Sigmoid colon (tissue), 7 donors: ENCODE data around the gene PTPRD. TPM values are rescaled to one million over a fixed set of nuclear protein-coding genes. Genes with fewer than 3 reads are reported as not detected.

ENCODE experiments used
- DNase-seq: peaks from one replicate; pipeline ENCODE4 v3.0.0-alpha.2; 2019
- H3K27ac ChIP-seq, 4 donors: fragments of 200-600 bp; sonication (generic); one replicate each; pipeline ENCODE4 v1.5.1; 2016 to 2019; ENCODE audit warnings: mild to moderate bottlenecking in 1 of 4
- H3K27me3 ChIP-seq, 3 donors: fragments of 200-600 bp; sonication (generic); one replicate each; pipeline ENCODE4 v1.5.1; 2019; ENCODE audit warnings: mild to moderate bottlenecking in 1 of 3
- H3K36me3 ChIP-seq, 4 donors: fragments of 200-600 bp; sonication (generic); one replicate each; pipeline ENCODE4 v1.5.1; 2016 to 2019
- H3K4me1 ChIP-seq, 4 donors: fragments of 200-600 bp; sonication (generic); one replicate each; pipeline ENCODE4 v1.5.1; 2017 to 2019
- H3K4me3 ChIP-seq, 4 donors: fragments of 200-600 bp; sonication (generic); one replicate each; pipeline ENCODE4 v1.5.1; 2017 to 2019; ENCODE audit warnings: mild to moderate bottlenecking in 2 of 4, moderate library complexity in 1 of 4
- H3K9me3 ChIP-seq, 4 donors: fragments of 200-600 bp in 3 of 4; sonication (generic) in 3 of 4; one replicate each; pipeline versions ENCODE4 v1.5.1 to v1.6.1; 2013 to 2019
- EP300 ChIP-seq, 4 donors: sonication (generic); formaldehyde crosslinking; IDR thresholded peaks; one replicate each; pipeline ENCODE4 v1.6.1; 2017; ENCODE audit warnings: antibody characterized with exemption in 4 of 4
- POLR2A ChIP-seq, 2 donors: fragments of 450-650 bp; IDR thresholded peaks; one replicate each; pipeline ENCODE4 v1.6.1; 2016; ENCODE audit warnings: antibody characterized with exemption in 2 of 2, mild to moderate bottlenecking in 2 of 2, moderate library complexity in 2 of 2
- POLR2AphosphoS5 ChIP-seq, 4 donors: sonication (generic); formaldehyde crosslinking; IDR thresholded peaks; one replicate each; pipeline ENCODE4 v1.6.1; 2017; ENCODE audit warnings: antibody characterized with exemption in 4 of 4
- WGBS, 2 donors: extraction: QIAGEN DNeasy Blood & Tissue Kit; methylation state at CpG; one replicate each; pipeline ENCODE4 v1.1.7; 2013; 5-methylcytosine and 5-hydroxymethylcytosine counted together
- intact Hi-C: fragments of 100-400 bp; cut with DNase I; formaldehyde crosslinking; loops from one replicate; pipeline ENCODE4 v1.15.1; 2023
- polyA plus RNA-seq, 3 donors: library from polyadenylated mRNA; stranded (reverse); fragments of 200-250 nt; gene quantifications; one replicate each; pipeline ENCODE4 v1.2.3, GENCODE V29; 2013
- total RNA-seq, 4 donors: library from RNA; depleted of rRNA; stranded (reverse); fragments of >200 nt; gene quantifications; one replicate each; pipeline ENCODE4 v1.1.0, GENCODE V29; 2016
- TF ChIP-seq, protein P1 (sequence below), 4 experiments: fragments of 450-650 bp in 3 of 4; fragments of 200-600 bp in 1 of 4; IDR thresholded peaks; one replicate each; pipeline ENCODE4 v1.5.1; 2016 to 2019; ENCODE audit warnings: antibody characterized with exemption in 4 of 4, mild to moderate bottlenecking in 3 of 4, moderate library complexity in 2 of 4
- donor health status: healthy with polysubstance abuse.
- donor health status: Bipolar disorder and iron deficiency.
- donor health status: healthy.

Gene PTPRD
- total and polyA plus RNA-seq, 7 donors = 1.2 to 18.3 (median 6.3) TPM

DNA sequence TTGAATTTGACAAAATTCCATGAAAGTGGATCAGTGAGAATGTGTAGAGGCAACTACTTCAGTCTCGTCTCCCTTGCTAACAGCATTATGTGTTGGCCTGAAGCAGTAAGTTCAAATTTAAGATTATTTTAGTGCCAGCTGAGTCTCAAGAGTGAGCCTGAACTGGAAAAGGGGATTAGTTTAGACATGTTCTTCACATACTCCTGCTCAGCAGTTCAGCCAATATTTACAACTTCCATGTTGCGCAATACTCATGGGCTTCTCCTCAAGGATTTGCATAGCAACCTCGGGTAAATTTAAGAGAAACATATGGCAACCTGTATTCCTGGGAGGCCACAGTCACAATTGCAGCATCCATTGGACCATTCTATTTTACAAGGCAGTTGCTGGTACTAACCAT is 553.8 kb downstream of the PTPRD start:
- Histone ChIP-seq H3K9me3 (no peaks in the 10 kb centered on the region), H3K4me3 (no peak overlapping the region), H3K27ac (no peak overlapping the region), H3K4me1 (no peaks in the 10 kb centered on the region), H3K27me3 (no peaks in the 10 kb centered on the region), H3K36me3 (no peaks in the 10 kb centered on the region)
- intact Hi-C loops = no loop called here
- TF ChIP-seq, protein P1, sequence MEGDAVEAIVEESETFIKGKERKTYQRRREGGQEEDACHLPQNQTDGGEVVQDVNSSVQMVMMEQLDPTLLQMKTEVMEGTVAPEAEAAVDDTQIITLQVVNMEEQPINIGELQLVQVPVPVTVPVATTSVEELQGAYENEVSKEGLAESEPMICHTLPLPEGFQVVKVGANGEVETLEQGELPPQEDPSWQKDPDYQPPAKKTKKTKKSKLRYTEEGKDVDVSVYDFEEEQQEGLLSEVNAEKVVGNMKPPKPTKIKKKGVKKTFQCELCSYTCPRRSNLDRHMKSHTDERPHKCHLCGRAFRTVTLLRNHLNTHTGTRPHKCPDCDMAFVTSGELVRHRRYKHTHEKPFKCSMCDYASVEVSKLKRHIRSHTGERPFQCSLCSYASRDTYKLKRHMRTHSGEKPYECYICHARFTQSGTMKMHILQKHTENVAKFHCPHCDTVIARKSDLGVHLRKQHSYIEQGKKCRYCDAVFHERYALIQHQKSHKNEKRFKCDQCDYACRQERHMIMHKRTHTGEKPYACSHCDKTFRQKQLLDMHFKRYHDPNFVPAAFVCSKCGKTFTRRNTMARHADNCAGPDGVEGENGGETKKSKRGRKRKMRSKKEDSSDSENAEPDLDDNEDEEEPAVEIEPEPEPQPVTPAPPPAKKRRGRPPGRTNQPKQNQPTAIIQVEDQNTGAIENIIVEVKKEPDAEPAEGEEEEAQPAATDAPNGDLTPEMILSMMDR (IDR thresholded peaks at IDR 0.05) = no peak
- TF ChIP-seq POLR2AphosphoS5 (IDR thresholded peaks at IDR 0.05) (no peak), POLR2A (IDR thresholded peaks at IDR 0.05) (no peak), EP300 (IDR thresholded peaks at IDR 0.05) (no peak)
- 58 to 70% methylated on average over 3 of the region's 3 CpGs for WGBS, 2 donors
- DNase-seq = no peak

DNA sequence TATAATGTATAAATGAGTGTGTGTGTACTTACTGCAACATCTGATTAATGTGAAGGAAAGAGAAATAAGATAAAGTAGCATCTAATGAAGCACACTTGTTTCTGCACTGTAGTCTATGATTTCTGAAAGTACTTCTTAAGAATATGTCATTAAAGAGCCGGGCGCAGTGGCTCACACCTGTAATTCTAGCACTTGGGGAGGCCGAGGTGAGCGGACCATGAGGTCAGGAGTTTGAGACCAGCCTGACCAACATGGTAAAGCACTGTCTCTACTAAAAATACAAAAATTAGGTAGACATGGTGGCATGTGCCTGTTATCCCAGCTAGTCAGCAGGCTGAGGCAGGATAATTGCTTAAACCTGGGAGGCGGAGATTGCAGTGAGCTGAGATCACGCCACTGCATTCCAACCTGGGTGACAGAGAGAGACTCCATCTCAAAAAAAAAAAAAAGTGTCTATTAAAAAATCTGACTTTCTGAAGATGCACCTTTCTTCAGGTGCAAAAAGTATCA is 556.9 kb downstream of the PTPRD start:
- Histone ChIP-seq H3K4me3 (no peak overlapping the region), H3K36me3 (no peaks in the 10 kb centered on the region), H3K27me3 (no peaks in the 10 kb centered on the region), H3K4me1 (no peaks in the 10 kb centered on the region), H3K27ac (no peak overlapping the region), H3K9me3 (no peaks in the 10 kb centered on the region)
- WGBS, 2 donors = 90 to 91% methylated on average over 6 of the region's 6 CpGs
- intact Hi-C loops = no loop called here
- DNase-seq = no peak
- TF ChIP-seq, protein P1 (IDR thresholded peaks at IDR 0.05) = no peak
- no peak for TF ChIP-seq POLR2A (IDR thresholded peaks at IDR 0.05)
- TF ChIP-seq POLR2AphosphoS5 (IDR thresholded peaks at IDR 0.05) = no peak
- TF ChIP-seq EP300 (IDR thresholded peaks at IDR 0.05) = no peak

DNA sequence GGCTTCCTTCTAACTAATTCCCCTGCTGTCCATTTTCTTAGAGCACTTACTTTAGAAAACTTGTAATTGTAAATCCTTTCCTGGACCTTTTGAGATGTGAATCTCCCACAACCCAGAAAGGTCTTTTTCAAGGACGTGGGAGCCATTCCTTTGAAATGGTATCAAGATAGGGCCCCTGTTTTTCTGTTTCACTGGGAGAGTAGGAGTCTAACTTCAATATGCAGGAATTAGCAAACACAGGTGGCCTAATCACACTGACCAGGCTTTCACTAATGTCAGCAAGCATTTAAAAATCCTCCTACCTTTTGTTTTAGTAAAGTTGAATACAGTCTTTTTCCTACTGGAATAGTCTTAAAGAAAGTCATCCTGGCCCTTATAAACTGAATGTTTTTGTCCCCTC is 558.3 kb downstream of the PTPRD start:
- Histone ChIP-seq H3K27ac (no peak overlapping the region), H3K27me3 (no peaks in the 10 kb centered on the region), H3K4me3 (no peak overlapping the region), H3K9me3 (no peaks in the 10 kb centered on the region), H3K4me1 (no peaks in the 10 kb centered on the region), H3K36me3 (no peaks in the 10 kb centered on the region)
- WGBS, 2 donors = 46 to 60% methylated on average over 1 of the region's 1 CpG
- intact Hi-C loops = no loop called here
- TF ChIP-seq POLR2A (IDR thresholded peaks at IDR 0.05) (no peak), EP300 (IDR thresholded peaks at IDR 0.05) (no peak), POLR2AphosphoS5 (IDR thresholded peaks at IDR 0.05) (no peak)
- TF ChIP-seq, protein P1 (IDR thresholded peaks at IDR 0.05) = no peak
- no peak for DNase-seq

GRCh38 chr9:10052916-10053315 is 559.9 kb downstream of the PTPRD start:
- TF ChIP-seq POLR2A (IDR thresholded peaks at IDR 0.05) = no peak
- TF ChIP-seq, protein P1 (IDR thresholded peaks at IDR 0.05) = no peak
- TF ChIP-seq POLR2AphosphoS5 (IDR thresholded peaks at IDR 0.05) = no peak
- TF ChIP-seq EP300 (IDR thresholded peaks at IDR 0.05) = no peak
- intact Hi-C loops = no loop called here

DNA sequence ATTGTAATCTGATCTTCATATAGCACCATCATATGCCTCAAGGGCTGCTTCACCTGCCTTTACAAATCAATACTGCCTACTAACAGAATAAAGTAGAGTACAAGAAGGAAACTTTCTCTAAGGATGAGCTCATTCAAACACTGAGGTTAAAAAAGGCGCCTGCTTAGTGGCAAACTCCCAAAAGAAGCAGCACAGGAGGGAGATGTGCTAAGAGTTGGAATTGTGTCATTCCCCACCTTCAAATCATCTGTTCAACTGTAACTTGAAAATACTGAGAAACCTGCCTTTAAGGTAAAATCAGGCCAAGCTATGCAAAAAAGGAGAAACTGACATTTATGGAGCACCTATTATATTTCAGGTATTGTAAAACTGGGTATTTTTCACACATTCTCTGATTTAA is 560.6 kb downstream of the PTPRD start:
- WGBS, 2 donors = 68 to 91% methylated on average over 1 of the region's 1 CpG
- TF ChIP-seq, protein P1 (IDR thresholded peaks at IDR 0.05) = no peak
- TF ChIP-seq POLR2A (IDR thresholded peaks at IDR 0.05) (no peak), POLR2AphosphoS5 (IDR thresholded peaks at IDR 0.05) (no peak), EP300 (IDR thresholded peaks at IDR 0.05) (no peak)
- Histone ChIP-seq H3K9me3 (no peaks in the 10 kb centered on the region), H3K4me3 (no peak overlapping the region), H3K27ac (no peak overlapping the region), H3K4me1 (no peaks in the 10 kb centered on the region), H3K36me3 (no peaks in the 10 kb centered on the region), H3K27me3 (no peaks in the 10 kb centered on the region)
- intact Hi-C loops = no loop called here
- no peak for DNase-seq

More at GRCh38 chr9:10052916-10053315, 559.9 kb downstream of the PTPRD start:
- Histone ChIP-seq H3K9me3 (no peaks in the 10 kb centered on the region), H3K4me3 (no peak overlapping the region), H3K36me3 (no peaks in the 10 kb centered on the region), H3K27me3 (no peaks in the 10 kb centered on the region), H3K27ac (no peak overlapping the region), H3K4me1 (no peaks in the 10 kb centered on the region)
- DNase-seq = no peak
